ENCODE measurements around the gene ADAMTSL3. TPM values are rescaled to one million over a fixed set of nuclear protein-coding genes. Genes with fewer than 3 reads are reported as not detected.

Gene ADAMTSL3
- total and polyA plus RNA-seq, 8 donors = 10.5 to 27.6 (median 17.4) TPM

- Histone ChIP-seq H3K4me1 (no peaks in the 10 kb centered on the region), H3K27me3 (no peaks in the 10 kb centered on the region), H3K36me3 (no peaks in the 10 kb centered on the region), H3K9me3 (no peaks in the 10 kb centered on the region), H3K27ac (no peak overlapping the region), H3K4me3 (no peak overlapping the region)
- TF ChIP-seq, protein P1, sequence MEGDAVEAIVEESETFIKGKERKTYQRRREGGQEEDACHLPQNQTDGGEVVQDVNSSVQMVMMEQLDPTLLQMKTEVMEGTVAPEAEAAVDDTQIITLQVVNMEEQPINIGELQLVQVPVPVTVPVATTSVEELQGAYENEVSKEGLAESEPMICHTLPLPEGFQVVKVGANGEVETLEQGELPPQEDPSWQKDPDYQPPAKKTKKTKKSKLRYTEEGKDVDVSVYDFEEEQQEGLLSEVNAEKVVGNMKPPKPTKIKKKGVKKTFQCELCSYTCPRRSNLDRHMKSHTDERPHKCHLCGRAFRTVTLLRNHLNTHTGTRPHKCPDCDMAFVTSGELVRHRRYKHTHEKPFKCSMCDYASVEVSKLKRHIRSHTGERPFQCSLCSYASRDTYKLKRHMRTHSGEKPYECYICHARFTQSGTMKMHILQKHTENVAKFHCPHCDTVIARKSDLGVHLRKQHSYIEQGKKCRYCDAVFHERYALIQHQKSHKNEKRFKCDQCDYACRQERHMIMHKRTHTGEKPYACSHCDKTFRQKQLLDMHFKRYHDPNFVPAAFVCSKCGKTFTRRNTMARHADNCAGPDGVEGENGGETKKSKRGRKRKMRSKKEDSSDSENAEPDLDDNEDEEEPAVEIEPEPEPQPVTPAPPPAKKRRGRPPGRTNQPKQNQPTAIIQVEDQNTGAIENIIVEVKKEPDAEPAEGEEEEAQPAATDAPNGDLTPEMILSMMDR (IDR thresholded peaks at IDR 0.05) = no peak
- peak in 1 of 4 donors; percentile 21 for DNase-seq
- intact Hi-C loops (cut with DNase I) = no loop called here
- ATAC-seq = peak; percentile 58
These were observed 40.1 kb downstream of the ADAMTSL3 start for GRCh38 chr15:83694015-83694414.

GRCh38 chr15:83694536-83694935 is 40.6 kb downstream of the ADAMTSL3 start:
- no peak for ATAC-seq

GRCh38 chr15:83695246-83695645 is 41.3 kb downstream of the ADAMTSL3 start:
- no peak for DNase-seq
- H3K27ac ChIP-seq = no peak overlapping the region
- no peaks in the 10 kb centered on the region for H3K36me3 ChIP-seq
- no peaks in the 10 kb centered on the region for H3K9me3 ChIP-seq
- intact Hi-C loops (cut with DNase I) = no loop called here
- no peaks in the 10 kb centered on the region for H3K4me1 ChIP-seq
- ATAC-seq = no peak
- TF ChIP-seq, protein P1 (IDR thresholded peaks at IDR 0.05) = no peak
- H3K4me3 ChIP-seq = no peak overlapping the region
- H3K27me3 ChIP-seq = no peaks in the 10 kb centered on the region

More at GRCh38 chr15:83694536-83694935, 40.6 kb downstream of the ADAMTSL3 start:
- Histone ChIP-seq H3K36me3 (no peaks in the 10 kb centered on the region), H3K27me3 (no peaks in the 10 kb centered on the region), H3K9me3 (no peaks in the 10 kb centered on the region), H3K27ac (no peak overlapping the region), H3K4me3 (no peak overlapping the region), H3K4me1 (no peaks in the 10 kb centered on the region)
- no peak for DNase-seq
- TF ChIP-seq, protein P1 (IDR thresholded peaks at IDR 0.05) = no peak
- intact Hi-C loops (cut with DNase I) = no loop called here

GRCh38 chr15:83695901-83696425 is 42.0 kb downstream of the ADAMTSL3 start:
- ATAC-seq = no peak
- H3K27ac ChIP-seq = no peak overlapping the region
- H3K4me1 ChIP-seq = no peaks in the 10 kb centered on the region
- no peaks in the 10 kb centered on the region for H3K9me3 ChIP-seq
- no peaks in the 10 kb centered on the region for H3K27me3 ChIP-seq
- DNase-seq = no peak
- no peaks in the 10 kb centered on the region for H3K36me3 ChIP-seq
- intact Hi-C loops (cut with DNase I) = no loop called here
- TF ChIP-seq, protein P1 (IDR thresholded peaks at IDR 0.05) = no peak
- H3K4me3 ChIP-seq = no peak overlapping the region

- TF ChIP-seq, protein P1 (IDR thresholded peaks at IDR 0.05) = no peak
- intact Hi-C loops (cut with DNase I) = no loop called here
- H3K4me1 ChIP-seq = no peaks in the 10 kb centered on the region
- DNase-seq = no peak
- H3K27ac ChIP-seq = no peak overlapping the region
- H3K27me3 ChIP-seq = no peaks in the 10 kb centered on the region
- no peaks in the 10 kb centered on the region for H3K36me3 ChIP-seq
- no peak for ATAC-seq
- H3K4me3 ChIP-seq = no peak overlapping the region
- peaks cover 0 to 6% of the 10 kb centered on the region in 2 donors for H3K9me3 ChIP-seq
These were observed 43.8 kb downstream of the ADAMTSL3 start for GRCh38 chr15:83697716-83698115.
